ENCODE data around the gene HOXA11.

HOXA11 gene

DNA sequence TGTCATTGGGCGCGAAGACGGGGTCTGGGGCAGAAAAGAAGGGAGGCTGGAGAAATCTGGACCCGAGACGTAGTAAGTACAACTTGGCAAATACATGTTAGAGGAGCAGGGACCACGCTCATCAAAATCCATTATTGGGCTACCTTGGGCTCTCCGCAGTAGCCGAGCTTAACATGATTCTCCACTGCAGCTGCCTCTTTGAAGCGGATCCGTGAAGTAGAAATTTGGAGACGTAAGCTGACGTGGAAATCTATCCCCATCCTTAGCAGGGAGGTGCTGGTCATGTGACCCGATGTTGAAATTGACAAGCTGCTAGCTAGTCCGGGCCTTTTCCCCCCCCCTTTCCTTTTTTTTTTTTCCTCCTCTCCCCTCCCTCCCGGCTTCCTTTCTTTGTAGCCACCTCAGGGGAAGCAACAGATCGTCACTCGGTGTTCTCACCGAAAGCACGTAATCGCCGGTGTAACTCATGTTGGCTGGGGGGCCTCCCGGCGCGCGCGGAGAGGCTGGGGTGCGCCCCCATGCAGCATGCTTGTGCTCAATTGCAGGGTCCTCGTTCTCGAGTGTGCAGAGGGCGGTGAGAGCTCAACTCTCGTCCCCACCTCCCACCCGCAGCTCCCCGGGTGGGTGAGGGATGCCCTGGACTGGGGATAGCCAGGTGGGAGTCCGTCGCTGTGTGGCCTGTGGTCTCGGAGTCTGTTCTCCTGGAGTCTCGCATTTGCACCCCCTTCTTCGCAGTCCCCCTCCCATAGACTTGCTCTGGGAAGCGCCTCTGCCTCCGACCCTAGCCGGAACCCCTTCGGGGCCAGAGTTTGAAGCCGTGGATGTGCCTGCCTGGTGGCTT lies at the start of gene HOXA11:
Gene HOXA11, minus strand, starts transcription at position 220 of the 841 bp plus-strand sequence. Its CDS starts 88 bp downstream, at position 132.
- no peak for DNase-seq

DNA sequence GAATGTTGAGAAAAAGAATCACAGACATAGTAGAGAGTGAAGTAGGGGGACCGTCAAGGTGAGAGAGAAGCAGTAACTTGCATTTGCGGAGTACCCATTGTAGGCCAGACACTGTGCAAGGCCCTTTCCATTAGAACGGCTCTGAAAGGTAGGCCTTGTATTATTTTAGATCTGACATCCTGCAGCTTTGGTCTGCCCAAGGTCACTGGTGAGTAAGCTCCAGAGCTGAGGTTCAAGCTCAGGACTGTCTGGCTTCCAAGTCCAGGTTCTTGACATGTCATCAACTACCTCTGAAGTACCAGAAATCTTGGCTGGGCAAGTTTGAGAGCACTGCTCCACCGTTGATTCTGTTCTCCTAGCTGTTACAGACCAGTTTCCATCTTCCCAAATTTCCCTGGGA lies 44.4 kb upstream of the HOXA11 start:
- DNase-seq = no peak

DNA sequence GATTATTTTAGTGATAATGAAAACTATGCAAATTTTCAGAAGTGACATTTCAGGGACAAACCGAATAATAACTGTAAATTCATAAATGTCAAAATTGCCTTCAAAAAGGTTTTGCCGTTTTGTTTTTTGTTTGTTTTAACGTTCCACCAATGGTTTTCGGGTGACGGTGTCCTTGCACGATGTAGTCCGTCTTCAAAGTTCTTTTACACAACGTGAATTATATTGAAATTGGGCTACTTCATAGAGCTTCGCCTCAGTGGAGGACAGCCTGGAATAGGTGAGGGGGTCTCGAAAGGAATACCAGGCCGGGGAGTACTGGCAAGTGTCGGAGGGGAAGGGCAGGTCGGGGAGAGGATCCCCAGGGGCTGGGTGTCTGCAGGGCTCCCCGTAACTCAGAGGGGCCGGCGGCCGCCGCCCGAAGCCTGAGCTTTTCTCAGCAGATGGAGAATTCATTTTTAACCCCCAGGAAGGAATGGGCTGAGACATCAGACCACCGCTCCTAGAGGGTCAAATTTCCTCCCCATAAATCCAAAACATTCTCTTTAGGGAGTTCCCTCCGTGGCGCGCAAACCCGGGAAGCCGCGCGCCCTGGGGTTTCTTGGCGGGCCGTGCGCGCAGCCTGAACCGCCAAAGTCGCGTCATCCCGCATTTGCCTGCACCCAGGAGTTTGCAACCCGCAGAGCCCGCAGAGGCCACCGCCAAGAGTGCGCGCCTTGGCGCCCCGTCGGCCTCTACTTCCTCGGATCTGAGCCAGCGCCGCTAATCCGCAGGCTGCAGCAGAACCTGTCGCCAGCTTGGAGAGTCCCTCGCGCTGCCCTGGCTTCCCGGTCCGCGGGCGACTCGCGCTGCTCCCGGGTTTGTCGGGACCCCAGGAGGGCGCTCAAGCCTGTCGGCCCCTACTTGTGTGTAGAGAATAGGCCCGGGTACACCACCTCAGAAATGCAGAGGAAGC lies 40.2 kb upstream of the HOXA11 start:
- no peak for DNase-seq

- DNase-seq = no peak
Measured at GRCh38 chr7:27223941-27224575, 39.0 kb upstream of the HOXA11 start.

DNA sequence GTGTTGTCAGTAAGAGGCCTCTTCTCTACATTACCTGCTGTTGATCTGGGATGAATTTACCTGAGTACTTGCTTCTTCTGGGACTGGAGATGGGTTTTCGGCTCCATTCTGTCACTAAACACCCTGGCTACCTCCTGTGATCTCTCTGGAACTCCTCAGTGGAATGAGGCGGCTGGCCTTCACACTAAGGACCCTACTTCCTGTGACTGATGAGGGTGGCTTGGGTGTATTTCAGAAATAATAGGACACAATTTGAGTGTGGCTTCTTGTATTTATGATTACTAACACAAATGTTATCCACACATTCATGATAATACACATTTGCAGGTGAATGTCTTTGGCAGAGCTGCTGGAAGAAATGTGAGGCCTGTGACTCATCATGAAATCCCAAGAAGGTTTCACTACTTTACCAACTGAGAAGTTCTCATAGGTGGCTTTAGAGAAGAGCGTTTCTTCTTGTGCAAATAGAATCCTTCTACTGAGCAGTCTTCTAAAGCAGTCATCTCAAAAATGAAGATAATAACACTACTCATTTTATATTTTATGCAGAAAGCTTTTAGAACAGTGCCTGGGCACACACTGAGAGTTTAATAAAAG lies 36.3 kb upstream of the HOXA11 start:
- DNase-seq = peak; percentile 40

DNA sequence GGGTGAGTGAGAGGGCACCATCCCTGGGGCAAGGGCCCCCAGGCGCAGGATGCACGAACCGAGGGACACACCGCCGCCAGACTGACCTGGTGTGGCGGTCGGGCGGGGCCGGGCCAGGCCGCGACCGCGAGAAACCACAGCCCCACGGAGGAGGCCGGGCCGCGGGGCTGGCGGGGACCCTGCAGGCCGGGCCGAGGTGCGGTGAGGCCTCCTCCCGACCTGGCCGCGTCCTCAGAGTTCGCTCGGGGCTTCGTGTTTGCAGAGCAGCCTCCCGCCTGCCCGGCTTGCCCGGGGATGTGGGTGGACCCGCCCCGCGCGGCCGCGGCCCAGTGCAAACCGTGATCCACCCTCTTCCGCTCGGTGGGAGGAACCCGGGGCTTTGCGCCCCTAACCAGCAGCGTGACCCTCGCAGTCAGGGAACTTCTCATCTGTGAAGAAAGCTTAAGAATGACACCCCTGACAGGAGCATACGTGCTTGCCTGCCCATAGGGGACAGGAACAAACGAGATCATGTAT lies 35.5 kb upstream of the HOXA11 start:
- no peak for DNase-seq

- DNase-seq = no peak
Measured at GRCh38 chr7:27219821-27220220, 34.8 kb upstream of the HOXA11 start.

DNA sequence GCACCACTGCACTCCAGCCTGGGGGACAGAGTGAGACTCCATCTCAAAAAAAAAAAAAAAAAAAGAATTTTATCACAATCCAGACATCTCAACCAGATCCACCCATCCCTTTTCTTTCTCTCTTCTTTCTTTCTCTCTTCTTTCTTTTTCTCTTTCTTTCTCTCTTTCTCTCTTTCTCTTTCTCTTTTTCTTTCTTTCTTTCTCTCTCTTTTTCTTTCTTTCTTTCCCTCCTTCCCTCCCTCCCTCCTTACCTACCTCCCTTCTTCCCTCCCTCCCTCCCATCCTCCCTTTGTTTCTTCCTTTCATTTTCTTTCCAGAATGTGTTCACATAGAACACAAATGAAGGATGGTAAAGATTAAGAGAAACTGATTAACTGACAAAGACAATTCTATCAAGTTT lies 32.9 kb upstream of the HOXA11 start:
- DNase-seq = no peak

DNA sequence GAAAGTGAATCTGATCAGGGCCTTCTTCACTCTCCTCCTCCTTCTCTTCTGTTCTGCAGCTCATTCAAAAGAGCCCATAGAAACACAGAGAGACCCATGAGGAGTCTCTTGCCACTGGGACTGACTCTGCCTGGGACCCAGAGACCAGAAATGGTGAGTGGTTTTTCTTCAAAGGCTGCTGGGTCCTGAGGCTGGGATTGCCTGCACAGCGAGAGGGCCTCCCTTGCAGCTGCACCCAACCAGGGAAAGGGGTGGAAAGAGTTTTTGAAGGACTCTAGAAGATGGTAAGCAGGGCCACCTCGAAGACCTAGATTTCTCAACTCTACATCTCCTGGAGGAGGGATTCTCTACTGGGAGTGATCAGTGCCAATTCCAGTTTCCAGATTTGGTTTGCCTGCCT lies 30.3 kb upstream of the HOXA11 start:
- DNase-seq = no peak

- no peak for DNase-seq
Measured at GRCh38 chr7:27214239-27214950, 29.4 kb upstream of the HOXA11 start.

GRCh38 chr7:27213433-27214238 lies 28.6 kb upstream of the HOXA11 start:
- DNase-seq = no peak

DNA sequence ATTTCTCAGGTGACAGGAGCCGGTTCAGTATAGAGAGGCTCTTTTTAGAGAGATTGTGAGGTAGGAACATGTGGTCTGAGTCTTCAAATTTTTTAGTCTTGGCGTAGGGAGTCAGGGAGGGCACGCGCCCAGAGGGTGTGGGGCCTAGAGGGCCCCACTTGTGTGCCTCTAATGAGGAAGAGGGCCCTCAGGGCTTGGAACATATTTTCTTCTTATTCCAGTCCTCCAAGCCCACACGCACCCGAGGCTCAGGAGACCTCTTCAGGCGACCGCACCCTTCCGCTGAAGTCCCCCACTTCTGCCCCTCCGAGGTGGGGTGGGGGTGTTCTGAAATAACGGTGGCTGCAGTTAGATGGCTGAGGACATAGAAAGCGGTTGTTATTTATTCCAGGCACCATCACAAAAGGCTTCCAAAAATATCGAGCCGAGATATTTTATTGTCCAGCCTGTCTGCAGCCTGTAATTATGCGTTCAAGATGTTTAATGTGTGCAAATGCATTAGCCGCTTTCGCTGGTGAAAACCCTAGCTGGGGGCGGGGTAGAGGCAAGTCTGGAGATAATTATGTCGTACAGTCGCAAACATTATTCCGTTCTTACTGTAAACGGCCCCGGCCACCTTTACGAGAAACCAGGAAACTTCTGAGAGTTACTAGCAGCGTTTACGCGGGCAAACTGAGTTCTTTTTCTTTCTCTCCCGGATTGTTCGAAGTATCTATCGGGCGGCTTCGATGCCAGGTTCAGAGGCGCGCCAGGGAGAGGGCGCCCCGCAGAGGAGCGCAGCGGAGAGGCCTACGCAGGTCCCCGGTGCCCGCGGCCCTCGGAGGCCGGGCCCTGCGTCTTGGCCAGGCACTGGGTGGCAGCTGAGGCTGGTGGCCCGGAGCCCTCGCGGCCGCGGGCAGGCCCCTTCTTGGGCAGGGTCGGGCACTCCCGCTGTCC lies 27.7 kb upstream of the HOXA11 start:
- DNase-seq = no peak

DNA sequence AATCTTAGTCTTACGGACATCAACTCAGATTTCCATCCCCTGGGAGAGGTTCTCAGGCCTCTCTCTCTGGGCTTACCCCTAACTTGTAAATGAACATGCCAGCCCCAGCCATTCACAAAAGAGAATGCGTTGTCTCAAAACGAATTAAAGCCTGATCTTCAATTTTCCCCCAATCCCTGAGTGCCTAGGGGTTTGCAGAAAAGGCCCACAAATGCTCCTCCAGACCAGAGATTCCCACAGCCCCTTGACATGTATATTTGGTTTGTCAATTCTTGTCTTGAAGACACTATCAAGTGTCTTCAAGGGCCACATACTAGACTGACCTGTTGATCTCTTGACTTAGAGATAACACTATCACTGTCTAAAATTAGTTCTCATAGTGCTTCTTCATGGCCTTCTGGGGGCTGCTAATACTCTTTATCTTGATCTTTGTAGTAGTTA lies 26.8 kb upstream of the HOXA11 start:
- no peak for DNase-seq

GRCh38 chr7:27211084-27211446 lies 26.0 kb upstream of the HOXA11 start:
- DNase-seq = no peak

- DNase-seq = peak; percentile 48
Measured at GRCh38 chr7:27210441-27211083, 25.5 kb upstream of the HOXA11 start.

- no peak for DNase-seq
Measured at GRCh38 chr7:27209933-27210440, 25.0 kb upstream of the HOXA11 start.

GRCh38 chr7:27208998-27209397 lies 24.0 kb upstream of the HOXA11 start:
- DNase-seq = no peak

DNA sequence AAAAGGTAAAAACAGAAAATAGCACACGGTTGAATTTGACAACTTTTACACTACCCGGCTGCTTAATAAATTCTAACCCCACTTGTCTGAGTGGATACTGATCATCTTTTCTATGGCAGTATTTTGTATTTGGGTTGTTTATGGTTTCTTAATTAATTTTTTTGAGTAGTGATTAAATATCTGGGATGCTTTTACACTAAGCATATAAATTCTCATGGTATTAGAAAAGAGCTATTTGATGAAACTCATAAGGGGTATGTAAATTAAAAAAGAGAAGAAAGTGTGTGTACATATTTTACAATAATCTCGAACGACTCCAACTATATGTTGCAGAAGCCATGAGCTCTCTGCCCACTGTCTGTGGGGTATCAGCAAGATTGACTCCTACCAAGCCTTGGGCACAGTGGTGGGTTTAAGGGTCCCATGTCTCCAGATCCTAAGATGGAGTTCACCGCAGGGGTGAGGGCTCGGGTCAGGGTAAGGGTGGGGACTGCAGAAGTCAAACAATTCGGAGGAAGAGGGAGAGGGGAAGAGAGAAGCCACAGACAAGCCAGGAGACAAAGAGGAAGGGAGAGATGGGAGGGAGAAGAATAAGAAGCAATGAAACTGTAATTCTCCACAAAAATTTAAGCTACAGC lies 22.4 kb upstream of the HOXA11 start:
- DNase-seq = no peak

All from activated CD4-positive, alpha-beta T cell treated with anti-CD3 and anti-CD28 coated beads, Interleukin-10, Interleukin-2, amounts not matched to agents 100 ng/mL and 50 ng/mL, durations not matched to agents 16 hours and 8 hours (primary cell).